RPMI7951 (cell line): ENCODE measurements around the gene CTNNA3. TPM values are rescaled to one million over a fixed set of nuclear protein-coding genes. Genes with fewer than 3 reads are reported as not detected.
"Not testable (repeated sequence)": the region's sequence is repeated elsewhere in the genome, so short reads cannot be mapped to it uniquely, and the experiment has no call there.

Experiments used
- DNase-seq: peaks from one replicate; pipeline ENCODE4 v3.0.0-alpha.2; 2012; ENCODE audit warnings: low read depth
- total RNA-seq: library from RNA; depleted of rRNA; stranded (reverse); fragments of >200 nt; shearing (Covaris generic); gene quantifications from 2 replicates; pipeline ENCODE4 v1.2.3, GENCODE V29; 2014

The CTNNA3 gene
- total RNA-seq, 1 experiment from 2014 or later = not detected

DNA sequence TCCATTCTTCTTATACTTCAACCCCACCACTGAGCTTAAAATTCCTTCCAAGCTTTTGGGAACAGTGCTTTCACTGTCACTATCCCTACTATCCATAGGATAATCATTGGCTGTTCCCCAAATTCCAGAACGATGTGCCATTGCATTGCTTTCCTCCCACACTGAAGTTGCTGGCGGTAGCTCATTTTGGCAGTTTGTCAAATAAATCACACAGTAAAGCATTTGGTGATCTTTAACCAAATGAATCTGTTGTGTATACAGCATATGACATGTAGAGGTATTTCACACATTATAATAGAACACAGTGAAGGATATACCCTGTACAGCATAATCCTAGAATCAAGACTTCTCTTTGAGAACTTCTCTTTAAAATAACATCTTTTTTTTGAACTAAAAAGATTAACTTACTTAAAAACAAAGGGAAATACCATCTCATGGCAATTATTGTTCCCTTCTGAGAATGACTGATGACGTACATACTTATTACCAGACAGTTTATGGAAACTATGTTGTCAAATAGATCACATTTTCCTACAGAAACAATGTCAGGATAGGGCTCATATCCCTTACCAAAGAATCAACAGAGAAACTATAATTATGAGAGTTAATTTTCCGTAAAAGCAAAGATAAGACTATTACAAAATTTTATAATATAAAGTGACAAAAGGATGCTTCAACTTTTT lies 93.6 kb downstream of the CTNNA3 start:
- peak; percentile 67 for DNase-seq

DNA sequence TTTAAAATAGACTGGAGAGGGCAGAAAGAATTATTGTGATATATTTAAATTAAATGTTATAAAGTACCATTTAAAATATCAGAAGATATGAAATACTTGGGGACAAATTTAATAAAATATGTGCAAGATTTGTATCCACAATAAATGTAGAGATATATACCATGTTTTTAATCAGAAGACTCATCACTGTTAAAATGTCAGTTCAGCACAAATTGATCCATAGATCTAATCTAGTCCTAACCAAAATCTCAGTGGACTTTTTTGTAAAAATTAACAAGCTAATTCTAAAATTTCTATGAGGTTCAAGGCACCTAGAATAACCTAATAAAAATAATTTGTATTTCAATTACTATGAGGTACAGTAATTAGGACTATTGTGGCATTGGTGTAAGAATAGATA lies 96.4 kb downstream of the CTNNA3 start:
- no peak for DNase-seq

DNA sequence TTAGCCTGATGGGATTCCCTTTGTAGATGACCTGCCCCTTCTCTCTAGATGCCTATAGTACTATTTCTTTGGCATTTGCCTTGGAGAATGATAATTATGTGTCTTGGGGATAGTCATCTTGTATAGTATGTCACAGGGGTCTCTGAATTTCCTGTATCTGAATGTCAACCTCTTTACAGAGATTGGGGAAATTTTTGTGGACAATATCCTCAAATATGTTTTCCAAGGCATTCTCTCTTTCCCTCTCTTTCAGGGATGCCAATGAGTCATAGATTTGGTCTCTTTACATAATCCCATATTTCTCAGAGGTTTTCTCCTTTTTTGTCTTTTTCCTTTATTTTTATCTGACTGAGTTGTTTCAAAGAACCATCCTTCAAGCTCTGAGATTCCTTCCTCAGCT lies 99.4 kb downstream of the CTNNA3 start:
- no peak for DNase-seq

- no peak for DNase-seq
These were observed 108.2 kb downstream of the CTNNA3 start for GRCh38 chr10:67587771-67588170.

DNA sequence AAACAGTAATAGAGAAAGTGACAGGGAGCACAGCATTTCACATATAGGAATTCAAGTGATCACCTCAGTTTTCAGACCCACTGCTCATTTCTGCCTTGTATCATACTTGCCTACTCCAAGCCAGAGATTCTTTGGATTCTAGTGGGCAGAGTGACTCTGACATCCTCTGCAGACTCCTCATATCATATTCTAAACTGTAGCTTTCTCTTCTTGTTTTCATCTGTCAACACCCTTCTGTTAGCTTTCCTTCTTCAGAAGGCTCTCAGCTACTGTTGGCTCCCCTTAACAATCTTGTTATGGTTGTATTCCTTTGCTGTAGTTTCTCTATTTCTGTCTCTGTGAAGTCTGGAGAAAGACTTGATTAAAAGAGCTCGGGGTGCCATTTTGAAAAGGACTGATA lies 120.5 kb downstream of the CTNNA3 start:
- no peak for DNase-seq

- no peak for DNase-seq
These were observed 122.5 kb downstream of the CTNNA3 start for GRCh38 chr10:67573484-67573883.

DNA sequence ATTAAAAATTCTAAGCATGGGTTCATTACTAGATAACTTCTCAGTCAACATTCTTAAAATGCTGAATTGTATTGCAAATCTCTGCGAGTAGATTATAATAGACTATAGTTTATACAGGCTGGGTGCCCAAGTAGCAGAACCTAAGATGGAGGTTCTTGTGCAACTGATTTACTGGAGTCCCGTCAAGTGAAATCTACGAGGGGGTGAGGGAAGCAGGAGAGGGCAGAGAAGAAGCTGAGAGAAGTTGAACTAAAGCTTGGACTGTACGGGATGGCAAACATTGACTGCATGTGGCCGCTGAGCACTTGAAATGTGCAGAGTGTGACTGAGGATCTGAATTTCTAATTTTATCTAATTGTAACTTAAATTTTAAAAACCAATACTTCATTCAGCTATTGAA lies 124.5 kb downstream of the CTNNA3 start:
- DNase-seq = no peak

GRCh38 chr10:67558311-67558710 lies 137.7 kb downstream of the CTNNA3 start:
- DNase-seq = not testable (repeated sequence)

DNA sequence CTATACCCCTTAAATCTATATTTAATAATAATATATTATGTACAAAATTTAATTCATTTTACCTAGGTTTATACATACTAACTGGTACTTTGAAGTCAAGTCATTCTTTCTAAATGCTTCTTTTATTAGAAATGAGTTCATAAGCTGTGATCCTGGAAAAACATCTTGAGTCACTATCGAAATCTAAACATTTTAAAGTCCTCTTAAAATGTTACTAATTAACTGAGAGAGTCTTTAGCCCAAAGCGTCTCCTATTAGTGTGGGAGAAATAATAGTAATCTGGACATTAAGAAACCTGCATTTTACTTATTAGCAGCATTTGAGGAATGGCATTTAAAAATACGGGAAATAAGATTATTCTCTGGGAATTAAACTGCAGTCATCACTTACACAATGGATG lies 142.7 kb downstream of the CTNNA3 start:
- no peak for DNase-seq

DNA sequence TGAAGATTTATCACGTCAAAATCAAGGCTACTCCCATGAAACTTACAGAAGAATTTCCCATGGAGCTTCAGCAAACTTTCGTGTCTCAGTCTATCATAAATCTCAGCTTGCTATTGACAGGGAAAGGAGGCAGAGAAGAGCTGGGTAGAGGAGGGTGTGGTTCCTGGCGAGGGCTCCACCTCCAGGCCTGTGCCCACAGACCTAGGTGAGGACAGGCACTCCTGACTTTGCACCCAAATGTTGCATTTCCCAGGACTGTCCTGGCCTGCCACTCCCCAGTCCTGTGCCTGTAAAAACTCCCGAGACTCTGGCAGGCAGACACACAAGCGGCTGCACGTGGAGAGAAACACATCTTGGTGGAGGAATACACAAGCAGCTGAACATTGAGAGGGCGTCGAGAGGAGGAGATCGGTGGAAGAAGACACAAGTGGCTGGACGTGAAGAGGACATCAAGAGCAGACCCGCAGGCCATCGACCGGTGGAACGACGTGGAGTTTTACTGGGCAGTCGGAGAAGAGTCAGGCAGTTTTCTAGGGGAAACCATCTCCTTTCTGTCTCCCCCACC lies 145.1 kb downstream of the CTNNA3 start:
- DNase-seq = no peak

DNA sequence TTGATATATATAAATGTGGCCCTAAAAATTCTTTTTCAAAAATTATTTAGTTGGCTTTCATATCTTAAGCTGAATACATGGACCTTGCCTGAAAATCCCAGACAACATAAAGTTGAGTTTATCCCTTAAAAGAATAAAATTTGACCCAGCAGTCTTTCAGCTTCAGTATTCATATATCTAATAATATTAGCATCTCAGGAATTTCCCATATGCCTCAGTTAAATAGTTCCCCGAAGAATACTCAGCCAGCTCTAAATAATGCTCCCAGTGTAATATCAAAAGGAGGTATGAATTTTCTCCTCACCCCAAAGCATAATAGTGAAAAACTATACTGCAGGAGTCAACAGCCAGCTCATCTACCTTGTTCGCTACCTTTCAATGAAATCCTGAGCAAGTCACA lies 145.9 kb downstream of the CTNNA3 start:
- DNase-seq = no peak

GRCh38 chr10:67549390-67549789 lies 146.6 kb downstream of the CTNNA3 start:
- DNase-seq = no peak

- no peak for DNase-seq
These were observed 154.6 kb downstream of the CTNNA3 start for GRCh38 chr10:67541411-67541810.

DNA sequence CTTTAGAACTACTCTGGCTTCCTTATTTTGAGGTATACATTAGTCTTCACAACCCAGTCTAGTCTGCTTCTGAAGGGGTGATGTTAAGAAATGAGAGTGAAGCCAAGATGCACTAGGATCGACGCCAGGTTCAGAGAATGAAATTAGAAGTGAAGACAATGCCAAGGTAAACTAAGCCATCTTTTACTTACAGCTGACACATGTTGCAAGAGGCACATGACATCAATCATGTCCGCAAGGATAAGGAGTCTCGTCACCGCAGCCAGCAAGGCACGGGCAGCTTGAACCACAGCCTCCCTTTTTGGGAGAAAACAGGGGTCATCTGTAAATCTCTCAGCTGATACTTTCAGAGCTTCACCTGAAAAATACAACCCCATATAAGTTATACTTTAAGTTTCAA lies 156.7 kb downstream of the CTNNA3 start:
- DNase-seq = no peak

DNA sequence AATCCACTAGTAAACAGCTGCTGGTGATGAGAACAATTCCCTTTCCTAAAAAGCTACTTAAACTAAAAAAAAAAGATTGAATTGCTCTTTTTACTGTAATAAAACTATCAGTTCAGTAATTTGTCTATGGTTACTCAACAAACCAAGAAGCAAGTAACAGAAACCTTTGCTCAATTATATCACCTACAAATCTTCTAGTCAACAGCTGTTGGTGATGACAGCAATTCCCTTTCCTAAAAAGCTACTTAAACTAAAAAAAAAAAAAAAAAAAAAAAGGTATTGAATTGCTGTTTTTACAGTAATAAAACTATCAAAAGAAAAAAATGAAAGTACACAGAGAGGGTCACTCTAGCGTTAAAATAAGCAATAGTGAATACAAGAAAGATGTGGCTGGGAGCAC lies 158.1 kb downstream of the CTNNA3 start:
- no peak for DNase-seq

- no peak for DNase-seq
These were observed 162.6 kb downstream of the CTNNA3 start for GRCh38 chr10:67533376-67533775.

DNA sequence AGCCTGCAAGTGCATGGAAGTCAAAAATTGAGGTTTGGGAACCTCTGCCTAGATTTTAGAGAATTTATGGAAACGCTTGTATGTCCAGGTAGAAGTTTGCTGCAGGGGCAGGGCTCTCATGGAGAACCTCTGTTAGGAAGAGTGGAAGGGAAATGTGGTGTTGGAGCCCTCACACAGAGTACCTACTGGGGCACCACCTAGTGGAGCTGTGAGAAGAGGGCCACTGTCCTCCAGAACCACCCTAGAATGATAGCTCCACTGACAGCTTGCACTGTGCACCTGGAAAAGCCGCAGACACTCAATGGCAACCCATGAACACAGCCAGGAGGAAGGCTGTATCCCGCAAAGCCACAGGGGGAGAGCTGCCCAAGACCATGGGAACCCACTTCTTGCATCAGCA lies 165.0 kb downstream of the CTNNA3 start:
- DNase-seq = not testable (repeated sequence)

GRCh38 chr10:67527351-67527750 lies 168.6 kb downstream of the CTNNA3 start:
- no peak for DNase-seq

DNA sequence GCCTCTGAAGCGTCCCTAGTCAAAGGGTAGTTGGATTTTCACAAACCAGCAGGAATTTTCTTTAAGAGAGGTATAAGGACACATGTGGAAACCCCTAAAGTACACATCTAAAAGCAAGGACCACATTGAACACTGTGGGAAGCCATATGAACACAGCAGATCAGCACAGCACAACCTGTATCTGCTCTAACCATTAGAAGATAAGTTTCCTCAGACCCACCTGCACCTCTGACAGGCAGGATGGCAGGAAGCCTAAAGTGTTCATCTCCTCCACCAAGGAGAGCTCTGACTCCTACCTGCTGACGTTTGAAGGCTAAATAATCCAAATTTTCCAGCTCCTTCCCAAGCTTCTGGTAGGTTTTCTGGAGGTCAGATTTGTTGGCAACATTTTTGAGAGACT lies 174.4 kb downstream of the CTNNA3 start:
- DNase-seq = no peak

GRCh38 chr10:67520924-67521520 lies 175.0 kb downstream of the CTNNA3 start:
- peak; percentile 37 for DNase-seq

DNA sequence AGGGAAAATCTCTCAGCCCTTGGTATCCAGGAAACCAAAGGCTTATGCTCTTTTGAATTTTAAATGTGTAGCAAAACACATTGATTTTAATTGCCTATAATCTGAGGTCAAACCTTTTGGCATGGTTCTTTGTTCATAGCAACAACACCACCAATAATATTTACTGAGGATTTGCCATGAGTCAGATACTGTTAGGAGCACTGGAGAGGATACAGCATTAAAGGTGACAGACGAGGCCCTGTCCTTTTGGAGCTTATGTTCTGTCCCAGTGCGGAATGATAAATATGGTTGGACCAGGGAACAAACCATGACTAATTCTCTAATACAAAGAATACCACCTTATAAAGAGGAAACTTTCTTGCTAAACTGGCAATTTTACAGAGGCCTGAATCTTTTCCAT lies 176.6 kb downstream of the CTNNA3 start:
- DNase-seq = no peak

DNA sequence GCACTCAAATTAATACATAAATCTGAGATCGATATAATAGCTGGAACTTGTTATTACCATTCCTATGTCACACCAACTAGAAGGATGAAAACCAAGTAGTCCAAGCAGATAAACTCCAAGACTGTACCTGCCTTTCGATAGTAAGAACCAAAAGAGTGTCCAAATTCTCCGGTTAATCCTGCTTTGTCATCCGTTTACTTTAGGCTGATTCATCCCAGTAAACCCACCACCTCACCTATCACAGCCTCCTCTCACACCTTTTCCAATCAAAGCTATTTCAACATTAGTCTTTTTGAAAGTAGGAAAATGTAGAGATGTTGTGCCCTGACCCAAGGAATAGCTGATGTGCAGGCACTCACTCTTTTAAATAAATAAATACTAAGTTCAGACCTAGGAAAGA lies 177.2 kb downstream of the CTNNA3 start:
- no peak for DNase-seq

GRCh38 chr10:67518043-67518442 lies 178.0 kb downstream of the CTNNA3 start:
- DNase-seq = no peak

DNA sequence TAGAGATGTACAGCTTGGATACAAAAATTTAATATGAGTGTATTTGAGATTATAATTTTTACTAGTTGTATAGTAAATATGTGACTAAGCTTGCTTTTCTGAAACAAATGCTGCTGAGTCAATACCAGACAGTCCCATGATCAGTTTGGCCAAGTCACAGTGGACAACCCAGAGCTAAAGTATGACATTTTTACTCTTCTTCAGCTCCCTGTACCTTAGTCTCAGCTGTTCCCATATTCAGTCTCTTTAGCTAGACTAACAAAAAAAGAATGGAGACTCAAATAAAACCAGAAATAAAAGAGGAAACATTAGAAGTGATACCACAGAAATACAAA lies 189.3 kb downstream of the CTNNA3 start:
- no peak for DNase-seq
